ENCODE measurements around the gene SLC6A19.

DNA sequence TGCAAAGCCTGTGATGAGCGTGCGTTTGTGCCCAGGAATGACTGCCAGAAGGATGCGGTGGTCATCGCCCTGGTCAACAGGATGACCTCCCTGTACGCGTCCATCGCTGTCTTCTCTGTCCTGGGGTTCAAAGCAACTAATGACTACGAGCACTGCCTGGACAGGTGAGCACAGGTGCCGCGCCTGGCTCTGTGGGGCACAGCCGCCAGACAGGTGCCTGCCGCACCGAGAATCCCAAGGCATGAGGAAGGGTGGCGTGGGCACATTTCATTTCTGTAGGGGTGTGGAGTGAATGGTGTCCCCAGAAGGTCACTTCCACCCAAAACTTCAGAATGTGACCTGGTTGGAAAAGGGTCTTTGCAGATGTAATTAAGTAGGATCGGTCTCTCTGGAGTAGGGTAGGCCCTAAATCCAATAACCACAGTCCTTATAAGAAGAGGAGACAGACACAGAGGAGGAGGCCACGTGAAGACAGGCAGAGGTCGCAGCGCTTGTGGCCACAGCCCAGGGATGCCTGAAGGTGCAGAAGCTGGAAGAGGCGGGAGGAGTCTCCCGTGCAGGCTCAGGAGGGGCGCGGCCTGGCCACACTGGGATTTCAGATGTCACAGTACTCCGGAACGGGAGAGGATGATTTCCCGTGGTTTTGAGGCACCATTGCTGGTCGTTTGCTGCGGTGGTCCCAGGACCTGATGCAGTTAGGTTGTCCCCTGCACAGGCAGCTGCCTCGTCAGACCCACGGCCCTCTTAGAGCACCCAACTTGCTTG is 39.3 kb downstream of the SLC6A19 start:
- no peak for TF ChIP-seq CTCF (IDR thresholded peaks at IDR 0.05 in 8 of 11, conservative IDR thresholded peaks at IDR 0.05 in 3 of 11)
- TF ChIP-seq POLR2A (IDR thresholded peaks at IDR 0.05): no peak
